Thyroid gland (tissue), 4 donors: ENCODE measurements around the gene DGCR2. TPM values are rescaled to one million over a fixed set of nuclear protein-coding genes. Genes with fewer than 3 reads are reported as not detected.
"Not testable (repeated sequence)": the region's sequence is repeated elsewhere in the genome, so short reads cannot be mapped to it uniquely, and the experiment has no call there.

Experiments
- DNase-seq, 2 donors: peaks; one replicate each; pipeline ENCODE4 v3.0.0-alpha.2; 2019
- H3K27ac ChIP-seq, 3 donors: fragments of 200-600 bp; sonication (generic); 1 replicate in 2 of 3; 2 replicates in 1 of 3; pipeline ENCODE4 v1.5.1; 2016 to 2019; ENCODE audit warnings: mild to moderate bottlenecking in 1 of 3, moderate library complexity in 1 of 3
- H3K27me3 ChIP-seq: fragments of 200-600 bp; sonication (generic); one replicate; pipeline ENCODE4 v1.5.1; 2019
- H3K36me3 ChIP-seq, 2 donors: fragments of 200-600 bp; sonication (generic); one replicate each; pipeline ENCODE4 v1.5.1; 2016 to 2019
- H3K4me1 ChIP-seq, 2 donors: fragments of 200-600 bp; sonication (generic); one replicate each; pipeline ENCODE4 v1.5.1; 2017 to 2019
- H3K4me3 ChIP-seq, 3 donors: fragments of 200-600 bp; sonication (generic); replicated peaks in 1 of 3; 1 replicate in 2 of 3; 2 replicates in 1 of 3; pipeline ENCODE4 v1.5.1; 2016; ENCODE audit warnings: mild to moderate bottlenecking in 1 of 3
- H3K9me3 ChIP-seq: fragments of 200-600 bp; sonication (generic); one replicate; pipeline ENCODE4 v1.5.1; 2017
- POLR2A ChIP-seq, 2 donors: fragments of 450-650 bp; IDR thresholded peaks; one replicate each; pipeline ENCODE4 v1.6.1; 2017; ENCODE audit warnings: antibody characterized with exemption in 2 of 2, mild to moderate bottlenecking in 2 of 2, moderate library complexity in 1 of 2
- WGBS, 2 donors: methylation state at CpG; one replicate each; pipeline ENCODE4 v1.1.5; 2017; 5-methylcytosine and 5-hydroxymethylcytosine counted together
- intact Hi-C: fragments of 100-400 bp; cut with DNase I; formaldehyde crosslinking; loops from one replicate; pipeline ENCODE4 v1.15.1; 2023
- total RNA-seq, 4 donors: library from RNA; depleted of rRNA; stranded (reverse); fragments of >200 nt; gene quantifications; one replicate each; pipeline ENCODE4 v1.2.3, GENCODE V29; 2016
- TF ChIP-seq, protein P1 (sequence below), 6 experiments: fragments of 200-600 bp in 3 of 6; fragments of 450-650 bp in 3 of 6; sonication (generic) in 3 of 6; IDR thresholded peaks; one replicate each; pipeline ENCODE4 v1.5.1; 2016 to 2019; ENCODE audit warnings: antibody characterized with exemption in 6 of 6, mild to moderate bottlenecking in 2 of 6, inconsistent platforms in 1 of 6, moderate library complexity in 1 of 6

Gene DGCR2
- total RNA-seq, 4 donors from 2014 or later: 49.3 to 106 (median 86.9) TPM

DNA sequence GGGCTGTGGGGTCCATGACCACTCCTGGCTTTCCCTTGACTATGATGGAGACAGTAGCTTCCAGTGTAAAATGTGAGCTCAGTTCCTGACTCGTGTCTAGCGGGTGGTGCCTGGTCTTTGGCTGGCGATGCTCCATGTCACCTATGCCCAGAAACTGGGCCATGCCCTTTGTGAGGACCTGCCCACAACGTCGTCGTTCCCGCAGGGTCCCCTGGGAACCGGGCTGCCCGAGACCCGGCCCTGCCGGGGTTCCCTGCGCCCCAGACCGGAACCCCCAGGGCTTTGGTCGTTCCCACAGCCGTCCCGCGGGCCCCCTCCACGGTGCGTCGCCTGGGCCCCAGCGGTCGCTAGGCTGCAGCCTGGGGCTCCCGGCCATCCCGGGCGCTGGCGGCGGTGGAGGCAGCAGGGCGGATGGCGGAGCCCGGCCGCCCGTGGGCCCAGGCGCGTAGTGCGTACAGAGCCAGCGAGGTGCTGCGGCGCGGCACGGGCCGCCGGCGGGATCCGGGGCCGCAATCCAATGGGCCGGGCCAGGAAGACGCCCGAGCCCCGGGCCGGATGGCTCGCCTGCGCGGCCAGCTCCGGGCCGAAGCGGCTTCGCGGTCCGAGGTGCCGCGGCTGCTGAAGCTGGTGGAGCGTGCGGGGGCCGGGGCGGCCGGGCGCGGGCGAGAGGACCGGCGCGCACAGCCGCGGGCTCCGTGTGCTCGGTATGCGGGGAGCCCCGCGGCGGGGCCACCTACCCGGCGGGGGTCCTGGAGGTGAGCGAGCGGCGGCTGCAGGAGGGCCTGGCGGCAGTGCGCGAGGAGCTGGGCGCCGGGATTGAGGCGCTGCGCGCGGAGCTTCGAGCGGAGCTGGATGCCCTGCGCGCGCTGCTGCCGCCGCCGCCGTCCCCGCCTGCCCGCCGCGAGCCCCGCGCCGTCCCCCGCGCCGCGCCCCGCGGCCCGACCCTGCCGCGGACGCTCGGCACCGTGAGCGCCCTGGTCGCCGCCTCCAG lies 92.8 kb downstream of the DGCR2 start:
- H3K4me1 ChIP-seq, H3K9me3 ChIP-seq, DNase-seq, H3K27ac ChIP-seq, H3K36me3 ChIP-seq, H3K4me3 ChIP-seq, intact Hi-C loops, H3K27me3 ChIP-seq: not testable (repeated sequence)
- 7 to 12% methylated on average over 8 to 9 of the region's 125 CpGs for WGBS, 2 donors

DNA sequence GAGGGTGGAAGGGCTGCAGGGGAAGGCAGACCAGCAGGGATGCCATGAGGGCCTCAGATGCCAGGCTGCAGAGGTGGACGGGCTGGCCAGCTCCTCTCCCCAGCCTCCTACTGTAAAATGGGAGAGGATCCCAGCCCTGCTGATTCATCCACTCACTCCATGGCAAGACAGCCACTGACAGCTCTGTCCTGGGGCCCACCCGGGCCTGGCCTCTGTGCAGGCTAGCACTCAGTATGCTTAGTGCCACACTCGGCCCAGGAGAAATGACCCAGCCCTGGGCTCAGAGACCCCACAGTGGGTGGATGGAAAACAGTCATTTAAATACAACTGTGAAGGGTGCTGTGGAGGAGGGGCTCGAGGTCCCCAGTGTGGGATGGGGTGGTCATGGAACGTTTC lies 94.2 kb downstream of the DGCR2 start:
- H3K27me3 ChIP-seq, H3K4me1 ChIP-seq, intact Hi-C loops, DNase-seq, H3K4me3 ChIP-seq, H3K36me3 ChIP-seq, H3K27ac ChIP-seq, H3K9me3 ChIP-seq: not testable (repeated sequence)
- 59 to 79% methylated on average over 3 to 4 of the region's 5 CpGs for WGBS, 2 donors

DNA sequence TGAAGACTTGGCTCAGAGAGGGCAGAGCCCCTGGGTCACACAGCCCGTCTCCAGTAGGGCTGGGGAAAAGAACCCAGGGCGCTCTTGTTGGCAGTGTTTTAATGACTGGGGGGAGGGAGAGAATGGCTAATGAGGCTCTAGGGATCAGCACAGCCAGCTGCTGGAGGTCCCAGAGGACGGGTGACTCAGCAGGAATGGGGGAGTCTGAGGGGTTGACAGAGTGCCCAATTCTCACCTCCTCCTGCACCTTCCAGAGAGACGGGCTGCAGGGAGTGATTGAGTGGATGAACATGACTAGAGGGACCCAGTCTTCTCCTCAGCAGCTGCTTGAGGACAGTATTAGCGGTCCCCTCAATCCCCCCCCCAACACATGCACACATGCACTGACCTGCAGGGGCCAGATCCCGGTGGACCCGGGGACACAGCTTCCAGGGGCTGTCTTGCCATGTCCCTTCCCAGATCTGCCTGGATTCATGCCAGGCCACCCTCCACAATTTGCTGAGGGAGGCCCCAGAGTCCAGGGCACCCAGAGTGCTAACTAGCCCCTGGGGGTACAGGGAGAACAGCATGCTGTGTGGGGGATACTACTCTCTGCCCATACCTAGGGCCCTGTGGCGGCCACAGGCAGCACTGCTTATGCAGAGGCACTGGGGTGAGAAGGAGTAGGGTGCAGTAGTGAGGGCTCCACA lies 94.7 kb downstream of the DGCR2 start:
- H3K36me3 ChIP-seq, H3K27ac ChIP-seq, intact Hi-C loops, DNase-seq, H3K27me3 ChIP-seq, H3K4me3 ChIP-seq, H3K9me3 ChIP-seq, H3K4me1 ChIP-seq: not testable (repeated sequence)
- WGBS, 2 donors: 17 to 62% methylated on average over 2 to 7 of the region's 8 CpGs

DNA sequence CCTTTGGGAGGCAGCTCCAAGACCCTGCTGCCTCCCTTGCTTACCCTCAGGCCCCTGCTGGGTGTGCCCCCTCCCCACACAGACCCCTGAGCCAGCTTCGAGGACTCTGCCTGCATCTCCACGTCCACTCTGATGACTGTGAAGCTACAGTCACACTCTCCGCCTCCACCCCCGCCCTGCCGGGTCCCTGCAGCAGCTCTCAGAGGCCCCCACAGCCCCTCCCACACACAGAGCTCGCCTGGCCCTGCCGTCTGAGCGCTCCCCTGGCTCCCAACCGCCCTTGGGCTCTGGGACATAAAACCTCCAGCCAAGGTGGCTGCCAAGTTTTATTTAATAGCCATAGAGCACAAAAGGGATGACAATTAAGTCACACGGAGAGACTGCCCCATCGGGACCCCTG lies 96.1 kb downstream of the DGCR2 start:
- H3K27ac ChIP-seq, DNase-seq, H3K27me3 ChIP-seq, H3K36me3 ChIP-seq, H3K4me3 ChIP-seq, H3K9me3 ChIP-seq, H3K4me1 ChIP-seq, intact Hi-C loops: not testable (repeated sequence)
- no CpG with 5 or more reads among the region's 11 CpGs for WGBS, 2 donors

DNA sequence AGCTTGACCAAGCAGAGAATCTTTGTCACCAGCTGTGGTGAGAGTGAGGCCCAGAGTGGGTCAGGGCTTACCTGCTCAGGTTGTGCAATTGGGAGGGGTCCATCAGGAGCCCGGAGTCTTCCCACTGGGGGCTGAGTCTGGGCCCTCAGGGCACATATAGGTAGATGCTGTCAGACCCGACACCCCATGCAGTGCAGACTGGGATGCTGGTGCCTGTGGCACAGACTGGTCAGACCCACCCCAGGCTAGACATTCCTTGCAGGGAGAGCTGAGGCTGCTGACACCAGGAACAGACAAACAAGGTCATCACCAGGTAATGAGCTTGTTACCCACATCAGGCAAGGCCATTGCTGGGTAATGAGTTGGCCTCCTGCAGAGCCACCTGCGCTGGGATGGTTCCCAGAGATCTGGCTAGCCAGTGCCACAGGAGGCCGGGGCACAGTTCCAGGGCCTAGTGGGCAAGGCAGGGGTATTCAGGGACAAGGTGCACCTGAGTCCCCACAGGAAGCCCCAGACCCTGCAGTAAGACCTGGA lies 97.2 kb downstream of the DGCR2 start:
- H3K4me3 ChIP-seq, H3K27me3 ChIP-seq, DNase-seq, H3K27ac ChIP-seq, H3K36me3 ChIP-seq, H3K9me3 ChIP-seq, H3K4me1 ChIP-seq, intact Hi-C loops: not testable (repeated sequence)
- 90 to 100% methylated on average over 1 to 2 of the region's 4 CpGs for WGBS, 2 donors

DNA sequence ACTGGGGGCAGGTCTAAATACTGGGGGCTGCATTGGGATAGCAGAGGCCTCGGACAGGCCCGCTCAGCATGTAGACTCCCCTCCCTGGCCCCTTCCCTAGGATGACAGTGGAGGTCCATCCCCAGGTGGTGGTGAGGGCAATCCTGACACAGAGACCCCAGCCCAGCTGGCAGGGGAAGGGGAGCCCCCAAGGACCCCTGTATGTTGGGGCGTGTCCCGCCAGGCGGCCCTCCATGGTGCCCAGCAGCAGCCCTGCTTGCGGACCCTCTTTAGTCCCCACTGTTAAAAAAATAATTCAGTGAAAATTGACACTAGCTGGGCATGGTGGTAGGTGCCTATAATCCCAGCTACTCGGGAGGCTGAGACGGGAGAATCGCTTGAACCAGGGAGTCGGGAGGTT lies 98.3 kb downstream of the DGCR2 start:
- DNase-seq, H3K27me3 ChIP-seq, intact Hi-C loops, H3K27ac ChIP-seq, H3K36me3 ChIP-seq, H3K4me1 ChIP-seq, H3K4me3 ChIP-seq, H3K9me3 ChIP-seq: not testable (repeated sequence)
- WGBS, 2 donors: 86 to 88% methylated on average over 6 to 8 of the region's 10 CpGs

DNA sequence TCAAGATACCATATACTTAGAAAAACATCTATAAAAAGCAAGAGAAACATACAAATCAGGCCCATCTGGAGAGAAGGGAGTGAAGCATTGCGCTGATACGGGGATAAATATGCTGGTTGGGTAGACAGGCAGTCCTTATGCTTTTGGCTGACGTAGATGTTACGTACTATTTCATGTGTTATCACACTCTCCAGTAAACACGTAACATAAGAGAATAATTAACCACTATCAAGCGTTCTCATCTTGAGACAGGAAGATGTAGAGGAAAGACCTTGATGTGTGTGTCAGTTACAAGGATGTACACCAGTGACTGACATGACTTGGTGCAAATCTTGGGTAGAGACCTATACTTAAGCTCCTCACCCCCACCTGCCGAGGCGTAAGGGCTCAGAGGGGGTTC lies 99.5 kb downstream of the DGCR2 start:
- 75 to 84% methylated on average over 8 of the region's 8 CpGs for WGBS, 2 donors
- no peak overlapping the region for H3K4me3 ChIP-seq
- intact Hi-C loops: no loop called here
- H3K36me3 ChIP-seq: no peaks in the 10 kb centered on the region
- no peaks in the 10 kb centered on the region for H3K27me3 ChIP-seq
- no peaks in the 10 kb centered on the region for H3K9me3 ChIP-seq
- TF ChIP-seq, protein P1, sequence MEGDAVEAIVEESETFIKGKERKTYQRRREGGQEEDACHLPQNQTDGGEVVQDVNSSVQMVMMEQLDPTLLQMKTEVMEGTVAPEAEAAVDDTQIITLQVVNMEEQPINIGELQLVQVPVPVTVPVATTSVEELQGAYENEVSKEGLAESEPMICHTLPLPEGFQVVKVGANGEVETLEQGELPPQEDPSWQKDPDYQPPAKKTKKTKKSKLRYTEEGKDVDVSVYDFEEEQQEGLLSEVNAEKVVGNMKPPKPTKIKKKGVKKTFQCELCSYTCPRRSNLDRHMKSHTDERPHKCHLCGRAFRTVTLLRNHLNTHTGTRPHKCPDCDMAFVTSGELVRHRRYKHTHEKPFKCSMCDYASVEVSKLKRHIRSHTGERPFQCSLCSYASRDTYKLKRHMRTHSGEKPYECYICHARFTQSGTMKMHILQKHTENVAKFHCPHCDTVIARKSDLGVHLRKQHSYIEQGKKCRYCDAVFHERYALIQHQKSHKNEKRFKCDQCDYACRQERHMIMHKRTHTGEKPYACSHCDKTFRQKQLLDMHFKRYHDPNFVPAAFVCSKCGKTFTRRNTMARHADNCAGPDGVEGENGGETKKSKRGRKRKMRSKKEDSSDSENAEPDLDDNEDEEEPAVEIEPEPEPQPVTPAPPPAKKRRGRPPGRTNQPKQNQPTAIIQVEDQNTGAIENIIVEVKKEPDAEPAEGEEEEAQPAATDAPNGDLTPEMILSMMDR (IDR thresholded peaks at IDR 0.05): no peak
- TF ChIP-seq POLR2A (IDR thresholded peaks at IDR 0.05): no peak
- no peak overlapping the region for H3K27ac ChIP-seq
- no peaks in the 10 kb centered on the region for H3K4me1 ChIP-seq
- DNase-seq: no peak

DNA sequence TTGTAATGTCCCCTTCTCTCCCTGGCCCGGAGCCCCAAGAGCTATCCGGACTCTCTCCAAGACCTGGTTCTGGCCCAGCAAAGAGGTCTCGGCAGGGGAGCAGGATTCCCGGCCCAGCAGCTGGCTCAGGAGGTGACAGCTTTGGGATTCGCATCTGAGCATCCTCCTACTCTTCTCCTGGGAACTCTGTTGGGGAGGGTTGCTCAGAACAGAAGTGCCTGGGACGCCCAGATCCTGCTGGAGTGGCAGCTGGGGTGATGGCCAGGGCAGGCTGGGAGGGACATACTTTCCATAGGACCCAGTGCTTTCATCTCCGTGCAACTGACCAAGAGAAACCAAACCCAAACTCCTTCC lies 102.6 kb downstream of the DGCR2 start:
- Histone ChIP-seq H3K27me3 (no peaks in the 10 kb centered on the region), H3K27ac (no peak overlapping the region), H3K4me3 (no peak overlapping the region), H3K9me3 (no peaks in the 10 kb centered on the region), H3K36me3 (no peaks in the 10 kb centered on the region), H3K4me1 (no peaks in the 10 kb centered on the region)
- WGBS, 2 donors: 76 to 85% methylated on average over 4 to 7 of the region's 7 CpGs
- TF ChIP-seq POLR2A (IDR thresholded peaks at IDR 0.05): no peak
- TF ChIP-seq, protein P1 (IDR thresholded peaks at IDR 0.05): no peak
- intact Hi-C loops: no loop called here
- no peak for DNase-seq
